ENCODE results near the gene DCTN5. TPM values are rescaled to one million over a fixed set of nuclear protein-coding genes. Genes with fewer than 3 reads are reported as not detected.

The DCTN5 gene
- total and polyA plus RNA-seq, 5 donors: 12.4 to 44.7 (median 42.5) TPM

- no peak for DNase-seq
- Histone ChIP-seq H3K4me1 (ENCODE audit: control insufficient read depth, insufficient read depth, low read length) (no peaks in the 10 kb centered on the region), H3K9me3 (ENCODE audit: control insufficient read depth, low read length) (no peaks in the 10 kb centered on the region), H3K4me3 (ENCODE audit: low read length) (no peak overlapping the region), H3K27ac (ENCODE audit: low read length) (no peak overlapping the region), H3K27me3 (ENCODE audit: control insufficient read depth, insufficient read depth) (no peaks in the 10 kb centered on the region)
- intact Hi-C loops (cut with DNase I): no loop called here
- 95% methylated on average over 2 of the region's 2 CpGs for WGBS
- no peak for ATAC-seq
Observed at GRCh38 chr16:23663918-23664317, 22.7 kb downstream of the DCTN5 start.

DNA sequence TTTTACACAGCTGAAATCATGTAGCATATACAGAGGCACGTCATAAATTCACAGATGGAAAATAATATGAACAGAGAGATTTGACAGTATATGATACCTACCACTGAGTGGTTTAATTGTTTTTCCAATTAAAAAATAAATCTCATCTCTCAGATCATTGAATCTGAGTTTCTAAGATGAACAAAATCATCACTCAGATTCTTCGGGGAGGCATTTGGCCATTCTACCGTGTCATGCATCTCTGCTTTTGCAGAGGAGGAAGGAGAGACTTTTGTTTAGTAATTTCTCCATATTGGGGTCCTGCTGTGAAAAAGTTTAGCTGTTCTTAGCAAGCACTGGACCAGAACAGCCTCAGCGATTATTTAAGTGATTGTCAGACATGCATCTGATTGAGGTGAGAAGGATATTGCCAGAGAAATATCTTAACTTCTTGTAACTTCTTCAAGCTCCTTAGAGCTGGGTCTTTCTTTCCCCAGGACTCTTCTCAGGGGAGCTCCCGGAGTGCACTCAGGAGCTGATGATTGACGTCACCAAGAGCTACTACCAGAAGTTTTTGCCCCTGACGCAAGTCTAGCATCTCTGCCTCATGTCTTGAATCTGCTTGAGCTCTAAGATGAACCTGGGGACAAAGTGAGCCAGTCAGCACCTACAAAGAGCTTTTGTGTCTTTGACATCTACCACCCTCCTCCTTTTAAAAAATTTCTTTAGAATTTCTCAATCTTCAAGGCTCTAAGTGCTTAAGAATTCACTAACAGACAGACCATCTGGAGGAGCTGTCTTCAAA, 25.5 kb downstream of the DCTN5 start:
- no peak for ATAC-seq
- no peak overlapping the region for H3K4me3 ChIP-seq (ENCODE audit: low read length)
- no peak overlapping the region for H3K27ac ChIP-seq (ENCODE audit: low read length)
- H3K4me1 ChIP-seq (ENCODE audit: control insufficient read depth, insufficient read depth, low read length): no peaks in the 10 kb centered on the region
- intact Hi-C loops (cut with DNase I): no loop called here
- H3K27me3 ChIP-seq (ENCODE audit: control insufficient read depth, insufficient read depth): no peaks in the 10 kb centered on the region
- no peaks in the 10 kb centered on the region for H3K9me3 ChIP-seq (ENCODE audit: control insufficient read depth, low read length)
- no peak for DNase-seq
- WGBS: 83% methylated on average over 7 of the region's 7 CpGs

GRCh38 chr16:23667355-23667659, 26.0 kb downstream of the DCTN5 start:
- no peak for ATAC-seq
- WGBS: 92% methylated on average over 6 of the region's 6 CpGs
- Histone ChIP-seq H3K4me1 (ENCODE audit: control insufficient read depth, insufficient read depth, low read length) (no peaks in the 10 kb centered on the region), H3K27ac (ENCODE audit: low read length) (no peak overlapping the region), H3K9me3 (ENCODE audit: control insufficient read depth, low read length) (no peaks in the 10 kb centered on the region), H3K27me3 (ENCODE audit: control insufficient read depth, insufficient read depth) (no peaks in the 10 kb centered on the region), H3K4me3 (ENCODE audit: low read length) (no peak overlapping the region)
- no peak for DNase-seq
- intact Hi-C loops (cut with DNase I): no loop called here

- ATAC-seq (no peak), DNase-seq (no peak)
- no peaks in the 10 kb centered on the region for H3K4me1 ChIP-seq (ENCODE audit: control insufficient read depth, insufficient read depth, low read length)
- H3K27ac ChIP-seq (ENCODE audit: low read length): no peak overlapping the region
- no peaks in the 10 kb centered on the region for H3K9me3 ChIP-seq (ENCODE audit: control insufficient read depth, low read length)
- intact Hi-C loops (cut with DNase I): no loop called here
- WGBS: 87% methylated on average over 1 of the region's 1 CpG
- H3K27me3 ChIP-seq (ENCODE audit: control insufficient read depth, insufficient read depth): no peaks in the 10 kb centered on the region
- H3K4me3 ChIP-seq (ENCODE audit: low read length): no peak overlapping the region
Observed at GRCh38 chr16:23668225-23668624, 27.0 kb downstream of the DCTN5 start.

GRCh38 chr16:23668873-23669272, 27.6 kb downstream of the DCTN5 start:
- Histone ChIP-seq H3K27me3 (ENCODE audit: control insufficient read depth, insufficient read depth) (no peaks in the 10 kb centered on the region), H3K27ac (ENCODE audit: low read length) (no peak overlapping the region), H3K4me1 (ENCODE audit: control insufficient read depth, insufficient read depth, low read length) (no peaks in the 10 kb centered on the region), H3K9me3 (ENCODE audit: control insufficient read depth, low read length) (no peaks in the 10 kb centered on the region), H3K4me3 (ENCODE audit: low read length) (no peak overlapping the region)
- DNase-seq (no peak), ATAC-seq (no peak)
- 81% methylated on average over 4 of the region's 4 CpGs for WGBS
- intact Hi-C loops (cut with DNase I): no loop called here

DNA sequence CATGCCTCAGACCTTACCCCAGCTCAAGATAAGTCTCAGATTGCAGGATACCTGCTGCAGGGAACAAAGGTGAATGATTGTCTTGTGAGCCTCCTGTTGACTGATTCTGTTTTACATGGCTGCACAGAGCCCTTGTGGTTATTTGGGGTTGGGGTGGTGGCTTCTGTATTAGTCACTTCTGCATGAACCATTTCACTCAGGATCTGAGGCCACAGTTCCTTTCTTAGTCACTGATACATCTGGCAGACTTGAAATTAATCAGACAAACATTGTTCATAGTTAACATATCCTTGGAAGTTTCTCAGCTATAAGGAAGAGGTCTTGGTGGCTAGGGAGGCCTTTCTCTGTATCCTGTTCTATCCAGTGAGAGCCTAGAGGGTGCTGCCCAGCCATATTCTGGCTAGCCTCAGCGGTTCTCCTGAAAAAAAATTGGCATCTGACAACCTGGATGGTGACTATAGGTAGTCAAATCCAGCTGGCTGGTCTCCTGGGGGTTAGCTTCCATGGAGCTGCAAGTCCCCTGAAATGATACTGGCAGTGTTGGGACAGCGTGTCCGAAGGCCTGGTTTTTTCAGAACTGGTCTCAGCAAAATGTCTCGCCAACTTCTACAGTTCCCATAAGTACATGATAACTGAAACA, 29.0 kb downstream of the DCTN5 start:
- Histone ChIP-seq H3K4me1 (ENCODE audit: control insufficient read depth, insufficient read depth, low read length) (no peaks in the 10 kb centered on the region), H3K27me3 (ENCODE audit: control insufficient read depth, insufficient read depth) (no peaks in the 10 kb centered on the region), H3K9me3 (ENCODE audit: control insufficient read depth, low read length) (no peaks in the 10 kb centered on the region), H3K27ac (ENCODE audit: low read length) (no peak overlapping the region), H3K4me3 (ENCODE audit: low read length) (no peak overlapping the region)
- intact Hi-C loops (cut with DNase I): no loop called here
- DNase-seq (no peak), ATAC-seq (no peak)
- WGBS: 92% methylated on average over 4 of the region's 4 CpGs

DNA sequence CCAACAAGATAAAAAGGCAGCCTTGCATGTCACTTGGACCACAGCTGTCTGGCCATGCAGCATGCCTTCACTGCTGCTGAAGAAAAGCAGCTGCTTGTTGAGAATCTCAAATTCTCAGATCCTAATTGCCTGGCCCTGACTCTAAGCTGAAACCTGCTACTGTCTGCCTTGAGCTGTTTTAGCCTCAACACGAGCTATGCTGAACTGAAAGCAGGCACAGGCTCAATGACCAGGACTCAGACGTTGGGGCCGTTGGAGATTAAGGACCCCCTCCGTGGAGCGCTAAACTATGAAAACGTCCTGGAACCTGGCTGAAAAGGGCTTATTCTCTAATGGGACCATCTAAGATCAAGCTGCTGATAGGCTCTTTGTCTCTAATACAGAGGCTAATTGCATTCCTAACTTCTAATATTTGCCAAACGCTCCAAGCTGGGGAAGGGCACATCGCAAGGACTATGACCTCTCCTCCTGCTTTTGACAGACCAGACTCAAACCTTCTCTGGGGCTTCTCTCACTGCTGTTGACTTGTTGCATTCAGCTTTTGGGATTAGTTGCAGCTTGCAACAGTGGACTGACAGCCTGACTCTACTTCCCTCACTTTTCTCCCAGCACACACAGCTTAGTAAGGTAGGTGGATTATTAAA, 32.8 kb downstream of the DCTN5 start:
- Histone ChIP-seq H3K27me3 (ENCODE audit: control insufficient read depth, insufficient read depth) (no peaks in the 10 kb centered on the region), H3K4me3 (ENCODE audit: low read length) (no peak overlapping the region), H3K9me3 (ENCODE audit: control insufficient read depth, low read length) (no peaks in the 10 kb centered on the region), H3K27ac (ENCODE audit: low read length) (no peak overlapping the region), H3K4me1 (ENCODE audit: control insufficient read depth, insufficient read depth, low read length) (peaks cover 2% of the 10 kb centered on the region)
- intact Hi-C loops (cut with DNase I): no loop called here
- 60% methylated on average over 8 of the region's 8 CpGs for WGBS
- no peak for DNase-seq
- ATAC-seq: no peak

DNA sequence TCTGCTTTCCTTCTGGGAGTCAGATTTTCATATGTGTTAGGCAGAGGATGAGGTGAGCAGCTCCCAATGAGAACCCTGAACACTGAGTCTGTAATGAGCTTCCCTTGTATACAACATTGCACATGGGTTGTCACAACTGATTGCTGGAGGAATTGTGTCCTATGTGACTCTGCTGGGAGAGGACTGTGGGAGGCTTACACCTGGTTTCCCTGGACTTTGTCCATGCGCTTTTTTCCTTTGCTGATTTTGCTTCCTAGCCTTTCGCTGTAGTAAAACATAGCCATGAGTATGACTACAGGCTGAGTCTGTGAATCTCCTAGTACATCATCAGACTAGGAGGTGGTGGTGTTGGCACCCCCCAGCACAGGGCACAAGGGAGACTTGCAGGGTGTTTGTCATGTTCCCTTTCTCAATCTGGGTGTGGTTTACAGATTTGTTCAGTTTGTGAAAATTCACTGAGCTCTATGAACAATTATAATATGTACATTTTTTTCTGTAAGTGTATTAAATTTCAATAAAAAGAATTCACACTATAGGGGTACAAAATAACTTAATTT, 35.7 kb downstream of the DCTN5 start:
- Histone ChIP-seq H3K27ac (ENCODE audit: low read length) (no peak overlapping the region), H3K27me3 (ENCODE audit: control insufficient read depth, insufficient read depth) (no peaks in the 10 kb centered on the region), H3K9me3 (ENCODE audit: control insufficient read depth, low read length) (no peaks in the 10 kb centered on the region), H3K4me3 (ENCODE audit: low read length) (no peak overlapping the region), H3K4me1 (ENCODE audit: control insufficient read depth, insufficient read depth, low read length) (peaks cover 2% of the 10 kb centered on the region)
- intact Hi-C loops (cut with DNase I): no loop called here
- ATAC-seq (no peak), DNase-seq (no peak)
- WGBS: 96% methylated on average over 2 of the region's 2 CpGs

GRCh38 chr16:23678430-23679273, 37.4 kb downstream of the DCTN5 start, which contains the start of gene PLK1:
TSS of gene PLK1 (plus strand) at chr16:23678889. CDS start at chr16:23678933, 44 bp downstream.
- DNase-seq (peak; percentile 73 to 91 (median 88)), ATAC-seq (peak; percentile 94 to 95)
- peak within 1 kb of the TSS; percentile 73 for H3K4me3 ChIP-seq (ENCODE audit: low read length)
- H3K4me1 ChIP-seq (ENCODE audit: control insufficient read depth, insufficient read depth, low read length): peaks cover 2% of the 10 kb centered on the region
- H3K9me3 ChIP-seq (ENCODE audit: control insufficient read depth, low read length): no peaks in the 10 kb centered on the region
- no peaks in the 10 kb centered on the region for H3K27me3 ChIP-seq (ENCODE audit: control insufficient read depth, insufficient read depth)
- intact Hi-C loops (cut with DNase I): no loop called here
- no peak within 1 kb of the TSS for H3K27ac ChIP-seq (ENCODE audit: low read length)
- under 1% methylated on average over 75 of the region's 75 CpGs for WGBS

GRCh38 chr16:23679274-23679985, 38.2 kb downstream of the DCTN5 start:
- DNase-seq: peak in 2 of 3 donors; percentile 56 to 57
- Histone ChIP-seq H3K9me3 (ENCODE audit: control insufficient read depth, low read length) (no peaks in the 10 kb centered on the region), H3K4me1 (ENCODE audit: control insufficient read depth, insufficient read depth, low read length) (peaks cover 2% of the 10 kb centered on the region), H3K27me3 (ENCODE audit: control insufficient read depth, insufficient read depth) (no peaks in the 10 kb centered on the region), H3K27ac (ENCODE audit: low read length) (no peak overlapping the region), H3K4me3 (ENCODE audit: low read length) (peak overlapping the region; percentile 73)
- intact Hi-C loops (cut with DNase I): no loop called here
- 12% methylated on average over 24 of the region's 24 CpGs for WGBS
- ATAC-seq: peak in 1 of 2 donors; percentile 22
